HG03565 (cell line): ENCODE data around the gene ATG2A.
A peak's percentile ranks its signal among the peaks of the same experiment; 100 is the strongest.
"Not testable (repeated sequence)": the region's sequence is repeated elsewhere in the genome, so short reads cannot be mapped to it uniquely, and the experiment has no call there.

Experiments
- ATAC-seq: cut with Tn5 transposase; IDR thresholded peaks from one replicate; pipeline ENCODE4 v1.9.1; 2021; ENCODE audit warnings: mild to moderate bottlenecking, moderate library complexity; ENCODE audit not compliant: unreplicated experiment

Gene ATG2A

DNA sequence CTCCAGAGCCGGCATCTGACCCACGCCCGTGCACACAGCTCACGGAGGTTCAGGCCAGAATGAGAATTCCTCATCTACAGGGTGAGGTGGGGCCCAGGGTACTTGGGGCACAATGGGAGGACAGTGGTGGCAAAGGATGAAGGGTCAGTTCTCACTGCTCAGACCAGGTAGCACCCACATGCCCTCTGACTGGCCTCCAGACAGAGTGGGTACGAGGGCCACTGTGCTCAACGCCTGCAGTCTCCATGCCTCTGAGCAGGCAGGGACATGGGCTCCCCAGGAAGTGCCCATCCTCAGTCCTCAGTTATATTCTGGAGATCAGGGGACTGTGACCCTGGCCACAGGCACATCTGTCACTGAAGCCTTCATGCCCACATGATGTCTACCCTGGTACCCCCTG is 59.5 kb downstream of the ATG2A start:
- no peak for ATAC-seq

DNA sequence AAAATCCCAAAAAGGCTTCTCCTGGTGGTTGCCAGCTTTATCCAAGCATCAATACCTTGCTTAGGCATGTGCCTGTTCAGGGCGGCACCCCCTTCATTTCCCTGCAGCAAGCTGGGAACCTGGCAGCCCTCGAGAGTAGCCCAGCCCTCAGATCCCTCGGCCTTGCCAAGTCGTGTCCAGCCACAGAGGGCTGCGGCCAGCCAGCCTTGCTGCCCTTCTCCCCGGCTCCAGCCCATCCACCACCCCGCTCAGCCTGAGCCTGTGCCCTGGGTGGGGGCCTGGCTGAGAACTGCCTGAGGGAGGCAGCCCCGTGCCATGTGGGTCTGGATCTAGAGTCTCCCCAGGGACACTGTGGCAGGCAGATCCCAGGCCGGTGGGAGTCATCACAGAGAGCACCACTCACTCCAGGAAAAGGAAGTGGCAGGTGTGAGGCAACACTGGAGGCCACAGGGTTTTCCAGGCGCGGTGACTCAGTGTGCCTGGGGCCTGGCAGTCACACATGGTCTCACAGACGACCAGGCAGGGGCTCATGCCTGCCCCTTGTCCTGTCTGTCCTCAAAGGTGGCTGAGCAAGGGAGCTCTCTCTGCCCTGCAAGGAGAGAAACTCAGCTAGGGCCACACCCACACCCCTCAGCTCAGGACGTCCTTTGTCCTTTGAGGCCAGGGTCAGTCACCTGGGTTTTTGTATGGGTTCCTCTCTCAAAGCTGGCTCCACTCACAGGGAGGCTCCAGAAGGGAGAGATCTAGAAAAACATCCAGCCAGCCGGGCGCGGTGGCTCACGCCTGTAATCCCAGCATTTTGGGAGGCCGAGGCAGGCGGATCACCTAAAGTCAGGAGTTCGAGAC is 60.4 kb downstream of the ATG2A start:
- no peak for ATAC-seq

DNA sequence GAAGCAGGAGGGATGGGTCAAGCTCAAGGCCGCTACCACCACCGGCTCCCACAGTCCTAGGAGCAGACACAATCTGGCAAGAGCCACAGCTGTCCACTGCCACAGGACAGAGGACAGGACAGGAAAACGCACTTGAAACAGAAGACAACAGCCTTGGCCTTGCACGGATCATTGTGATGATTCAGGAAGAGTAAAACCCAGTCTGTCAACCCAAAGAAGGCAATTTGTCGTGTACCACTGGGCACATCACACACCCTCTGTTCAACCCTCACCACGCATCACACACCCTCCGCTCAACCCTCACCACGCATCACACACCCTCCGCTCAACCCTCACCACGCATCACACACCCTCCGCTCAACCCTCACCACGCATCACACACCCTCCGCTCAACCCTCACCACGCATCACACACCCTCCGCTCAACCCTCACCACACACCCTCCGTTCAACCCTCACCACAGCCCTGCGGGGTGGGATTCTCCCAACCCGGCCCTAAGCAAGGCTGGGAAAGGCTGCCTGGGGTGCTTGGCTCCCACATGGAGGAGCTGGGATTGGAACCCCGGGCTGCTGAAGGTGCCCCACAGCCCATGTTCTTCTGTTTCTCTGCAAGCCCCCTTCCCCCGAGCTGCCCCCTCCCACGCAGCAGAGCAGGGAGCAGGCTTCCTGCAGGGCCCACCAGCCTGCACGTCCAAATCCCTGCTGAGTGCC is 61.3 kb downstream of the ATG2A start:
- ATAC-seq: no peak

DNA sequence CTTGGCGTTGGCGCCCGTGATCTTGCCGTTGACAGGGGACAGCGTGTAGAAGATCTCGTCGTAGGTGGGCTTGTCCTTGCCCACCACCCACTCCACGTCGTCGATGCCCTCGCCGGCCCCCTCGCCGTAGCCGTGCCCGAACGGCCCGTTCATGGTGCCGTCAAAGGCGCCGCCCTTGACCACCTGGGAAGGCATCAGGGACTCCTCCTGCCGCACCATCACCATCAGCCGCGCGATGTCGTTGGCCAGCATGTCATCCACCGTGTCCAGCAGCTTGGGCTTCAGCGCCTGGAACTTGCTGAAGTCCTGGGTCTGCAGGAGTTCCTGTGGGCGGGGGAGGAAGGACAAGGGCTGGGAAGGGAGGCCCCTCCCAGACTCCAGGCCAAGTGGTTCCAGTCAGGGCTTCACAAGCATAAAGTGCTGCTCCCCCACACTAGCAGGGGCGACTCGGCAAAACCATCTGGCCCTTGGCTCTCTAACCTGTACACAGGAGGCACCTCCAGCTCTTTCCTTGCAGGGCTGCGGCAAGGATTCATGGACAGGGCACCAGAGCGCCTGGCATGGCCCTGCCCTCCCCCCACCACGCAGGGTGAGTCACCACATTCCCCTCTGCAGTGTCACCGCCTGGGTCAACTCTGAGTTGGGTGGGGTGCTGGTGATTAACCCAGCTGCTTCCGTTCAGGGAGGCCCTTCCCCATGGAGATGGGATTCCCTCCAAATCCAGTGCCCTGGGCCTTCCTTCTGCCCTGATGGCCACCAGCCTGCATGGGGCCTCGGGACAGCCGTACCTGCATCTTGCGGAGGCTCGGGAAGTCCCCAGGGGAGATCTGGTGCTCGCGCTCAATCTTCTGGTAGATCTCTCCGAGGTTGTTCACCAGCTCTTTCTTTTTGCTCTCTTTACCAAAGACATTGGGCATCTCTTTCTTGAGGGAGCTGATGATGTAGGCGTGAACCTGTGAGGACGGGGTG is 62.2 kb downstream of the ATG2A start:
- ATAC-seq: no peak

DNA sequence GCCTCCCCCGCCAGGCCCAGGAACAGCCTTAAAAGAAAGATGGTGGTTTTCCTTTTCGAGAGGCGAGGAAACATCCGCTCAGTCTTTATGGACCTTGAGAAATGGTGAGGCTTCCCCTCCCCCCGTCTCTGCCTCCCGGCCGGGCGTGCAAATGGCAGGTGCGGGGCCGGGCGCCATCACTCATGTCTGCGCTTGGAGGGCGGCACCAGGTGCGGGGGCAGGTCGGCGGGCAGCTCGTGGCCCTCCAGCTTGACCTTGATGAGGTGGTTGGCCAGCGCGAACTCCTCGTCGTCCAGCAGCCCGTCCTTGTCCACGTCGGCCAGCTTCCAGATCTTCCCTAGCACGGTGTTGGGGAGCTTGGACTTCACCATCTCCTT is 62.9 kb downstream of the ATG2A start:
- no peak for ATAC-seq

DNA sequence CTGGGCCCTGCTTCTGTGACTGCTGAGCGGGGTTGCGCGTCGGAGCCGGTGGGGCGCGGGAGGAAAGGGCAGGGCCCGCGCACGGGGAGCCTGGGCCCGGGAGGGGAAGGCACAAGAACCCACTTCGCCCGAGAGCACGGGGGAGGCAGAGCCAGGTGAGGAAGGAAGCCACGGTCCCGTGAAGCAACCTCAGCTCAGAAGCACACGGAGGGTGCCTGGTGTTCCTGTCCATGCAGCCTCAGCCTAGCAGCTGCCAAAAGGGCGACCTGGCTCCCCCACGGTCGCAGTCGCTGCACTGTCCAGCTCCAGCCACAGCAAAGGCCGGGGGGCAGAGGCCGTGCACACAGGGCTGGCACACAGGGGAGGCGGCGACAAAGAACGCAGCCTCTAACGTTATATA is 63.3 kb downstream of the ATG2A start:
- ATAC-seq: no peak

DNA sequence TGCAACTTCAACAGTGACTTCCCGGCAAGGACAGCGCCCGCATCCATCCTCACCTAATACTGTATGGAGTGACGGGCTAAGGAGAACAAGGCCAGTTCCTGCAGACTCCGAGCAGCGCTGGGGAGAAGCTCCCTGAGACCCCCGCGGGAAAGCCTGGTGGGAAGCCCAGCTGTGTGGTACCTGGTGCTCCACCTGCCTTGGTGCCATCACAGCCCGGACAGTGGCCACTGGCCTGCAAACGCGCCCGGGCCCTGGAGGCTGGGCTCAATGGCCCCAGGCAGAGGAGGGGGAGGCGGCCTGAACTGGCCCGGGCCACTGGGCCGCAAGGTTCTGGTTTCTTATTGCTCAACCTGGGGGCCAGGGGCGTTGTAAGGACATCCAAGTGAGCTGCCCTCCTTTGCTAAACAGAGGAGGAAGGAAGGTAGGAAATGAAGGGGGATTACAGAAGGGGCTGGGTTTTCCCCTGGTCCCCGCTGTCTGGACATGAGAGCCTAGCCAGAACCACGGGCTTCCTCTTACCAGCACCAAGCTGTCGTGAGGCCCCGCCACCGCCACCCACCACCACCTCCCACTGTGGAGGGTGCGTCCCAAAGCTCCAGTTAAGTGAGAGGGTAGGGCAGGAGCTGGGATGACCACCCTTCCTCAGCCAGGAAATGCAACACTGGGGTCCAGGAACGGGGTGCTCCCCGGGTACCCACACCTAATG is 64.1 kb downstream of the ATG2A start:
- ATAC-seq: no peak

DNA sequence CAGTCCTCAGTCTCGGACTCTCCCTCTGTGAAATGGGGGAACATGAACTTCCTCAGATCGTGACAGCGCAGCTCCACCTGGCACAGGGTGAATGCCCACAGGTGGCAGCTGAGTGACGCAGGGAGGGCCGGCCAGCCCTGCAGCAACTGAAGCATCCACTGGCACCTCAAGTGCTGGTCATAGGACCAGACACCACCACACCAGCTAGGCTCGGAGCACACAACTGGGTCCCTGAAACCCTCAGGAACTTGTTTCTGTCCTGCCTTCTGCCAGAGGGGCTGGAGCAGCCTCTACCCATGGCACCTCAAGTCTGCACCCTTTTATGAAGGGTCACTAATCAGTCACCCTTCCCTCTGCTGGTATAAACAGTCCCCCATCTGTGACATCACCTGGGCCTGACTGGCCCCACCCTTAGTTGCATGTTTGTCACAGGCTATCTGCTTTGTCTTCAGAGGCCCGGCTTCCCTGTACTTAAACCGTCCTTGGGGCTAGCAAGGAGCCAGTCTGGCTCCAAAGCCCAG is 65.1 kb downstream of the ATG2A start:
- ATAC-seq: no peak

DNA sequence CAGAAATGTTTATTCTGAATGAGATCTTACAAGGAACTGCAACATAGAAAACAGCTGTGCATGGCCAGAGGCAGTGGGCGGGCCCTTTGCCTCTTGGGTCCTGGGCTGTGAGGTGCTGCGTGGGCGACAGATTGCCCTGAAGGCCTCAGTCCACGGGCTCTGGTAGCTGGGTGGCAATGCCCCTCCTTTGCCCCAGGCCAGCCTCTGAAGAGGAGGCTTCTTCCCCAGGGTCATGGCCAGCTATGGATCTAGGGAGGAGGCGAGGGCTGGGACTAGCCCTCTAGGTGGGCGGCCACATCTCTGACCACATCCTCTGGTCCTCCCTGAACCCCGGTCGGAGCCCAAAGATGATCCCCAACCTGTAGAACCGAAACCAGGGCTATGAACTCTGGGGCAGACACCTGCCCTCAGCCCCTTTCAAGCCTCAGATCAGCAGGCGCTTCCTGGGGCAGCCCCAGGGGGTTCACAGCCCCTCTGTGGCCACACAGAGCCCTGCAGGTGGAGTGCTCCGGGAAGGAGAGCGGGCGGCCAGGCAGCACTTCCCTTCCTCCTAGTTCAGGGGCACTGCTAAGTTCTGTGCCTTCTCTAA is 65.9 kb downstream of the ATG2A start:
- peak; percentile 68 for ATAC-seq

DNA sequence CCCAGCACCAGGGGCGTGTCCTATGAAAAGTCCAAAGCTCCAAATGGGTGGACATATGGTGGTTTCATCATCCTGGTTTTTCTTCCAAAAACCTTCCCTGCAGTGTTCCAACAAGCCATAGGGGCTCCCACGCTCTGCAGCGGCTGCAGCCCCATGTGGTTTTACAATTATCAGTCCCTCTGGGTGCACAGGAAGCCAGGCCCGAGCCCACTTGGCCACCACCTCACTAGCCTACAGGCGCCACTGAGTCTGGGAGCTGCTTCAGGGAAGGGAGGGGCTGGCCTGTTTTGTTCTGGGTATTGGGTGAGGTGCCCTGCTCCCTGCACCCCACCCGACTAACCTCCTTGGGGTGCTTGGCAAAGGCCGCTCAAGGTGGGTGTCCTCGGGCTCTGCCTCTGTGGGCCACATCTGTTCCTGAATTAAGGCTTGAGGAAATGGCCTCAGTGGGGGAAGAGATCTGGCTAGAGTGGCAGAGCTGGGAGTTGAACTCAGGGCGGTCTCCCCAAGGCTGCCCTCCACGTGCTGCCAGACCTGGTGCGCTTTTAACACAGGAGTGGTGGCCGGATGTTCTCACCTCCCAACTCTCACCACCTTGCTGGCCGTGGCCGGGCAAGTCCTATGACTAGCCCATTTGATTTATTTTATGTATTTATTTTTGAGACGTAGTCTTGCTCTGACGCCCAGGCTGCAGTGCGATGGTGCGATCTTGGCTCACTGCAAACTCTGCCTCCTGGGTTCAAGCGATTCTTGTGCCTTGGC is 67.2 kb downstream of the ATG2A start:
- no peak for ATAC-seq

DNA sequence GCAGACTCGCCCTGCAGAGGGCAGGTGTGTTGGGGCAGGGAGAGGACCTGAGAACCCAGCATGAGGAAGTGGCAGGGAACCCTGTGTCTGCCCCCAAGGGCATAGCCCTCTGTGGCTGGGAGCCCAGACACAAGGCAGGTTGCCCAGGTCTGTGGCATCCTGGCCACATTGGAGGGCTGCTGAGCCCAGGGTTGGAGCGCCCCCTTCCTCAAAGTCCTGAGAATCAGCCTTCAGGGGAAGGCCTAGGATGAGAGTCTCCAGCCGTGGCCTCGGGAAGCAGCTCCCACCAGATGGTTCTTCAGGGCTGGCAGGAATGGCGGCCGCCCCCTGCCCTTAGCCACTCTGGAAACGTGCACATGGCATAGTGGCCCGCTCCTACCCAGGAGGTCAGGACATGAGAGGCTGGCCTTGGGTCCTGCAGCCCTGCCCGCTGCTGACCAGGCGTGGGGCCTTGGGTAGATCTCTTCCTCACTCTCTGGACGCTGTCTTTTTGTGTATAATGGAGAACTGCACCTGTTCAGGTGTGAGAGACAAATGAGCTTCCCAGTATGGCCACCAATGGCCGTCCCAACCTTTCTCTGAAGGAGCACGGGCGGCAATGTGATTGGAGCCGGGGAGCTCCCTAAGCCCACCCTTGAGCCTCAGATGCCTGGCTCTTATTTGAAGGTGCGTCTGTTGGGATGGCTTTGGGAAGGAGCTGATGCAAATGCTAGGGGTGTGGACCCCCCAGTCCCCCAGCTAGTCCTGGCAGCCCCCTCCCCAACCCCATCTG is 68.0 kb downstream of the ATG2A start:
- no peak for ATAC-seq

DNA sequence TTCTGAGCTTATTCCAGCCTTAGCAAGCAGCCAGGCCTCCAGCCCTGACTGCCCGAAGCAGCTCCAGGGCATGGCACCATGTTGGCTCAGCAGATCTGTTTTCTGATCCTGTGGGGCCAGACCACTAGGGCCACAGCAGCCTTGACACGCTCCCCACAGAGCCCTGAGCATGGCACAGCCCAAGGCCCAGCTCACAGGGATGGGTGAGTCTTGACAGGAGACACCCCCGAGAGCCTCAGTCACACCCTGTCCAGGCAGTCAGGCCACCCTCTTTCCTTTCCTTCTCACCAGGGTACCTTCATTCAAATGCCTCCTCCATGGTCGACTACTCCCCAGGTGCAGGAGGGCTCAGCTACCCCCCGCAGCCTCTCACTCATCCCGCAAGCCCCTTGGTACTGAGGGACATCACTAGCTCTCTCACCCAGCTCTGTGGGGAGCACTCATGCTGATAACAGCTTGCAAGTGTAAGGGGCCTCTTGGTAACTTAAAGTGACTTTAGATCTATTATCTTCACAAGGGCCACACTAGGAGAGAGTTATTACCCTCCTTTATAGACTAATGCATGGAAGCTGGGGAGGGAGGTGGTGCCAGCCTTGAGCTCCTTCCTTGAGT is 68.7 kb downstream of the ATG2A start:
- ATAC-seq: no peak

DNA sequence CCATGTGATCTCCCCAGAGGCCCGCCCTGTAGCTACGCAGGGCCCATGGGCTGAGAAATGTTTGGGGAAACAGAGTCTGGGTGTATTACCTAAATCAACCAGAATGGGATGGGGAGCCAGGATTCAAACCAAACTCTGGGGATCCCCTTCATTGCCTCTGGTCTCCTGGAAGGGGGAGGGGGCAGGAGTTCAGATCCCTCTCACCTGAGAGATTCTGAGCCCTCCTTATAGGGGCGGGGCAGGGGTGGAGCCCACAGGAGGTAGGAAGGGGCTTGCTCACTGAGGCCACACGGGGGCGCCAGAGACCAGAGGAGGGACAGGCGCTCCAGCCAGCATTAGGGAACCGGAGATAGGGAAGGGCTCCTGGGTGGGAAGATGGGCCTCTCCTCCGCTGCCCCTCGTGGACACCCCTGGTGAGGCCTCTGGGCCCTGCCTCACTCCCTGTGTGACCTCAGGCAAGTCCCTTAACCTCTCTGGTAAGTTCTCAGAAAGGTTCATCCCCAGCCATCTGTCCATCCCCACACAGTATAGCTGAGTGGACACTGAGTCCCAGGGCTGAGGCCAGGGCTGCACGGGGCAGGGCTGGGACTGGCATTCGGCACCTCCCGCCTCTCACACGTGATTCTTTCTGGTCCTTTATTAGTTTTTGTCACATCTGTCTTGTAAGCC is 69.9 kb downstream of the ATG2A start:
- ATAC-seq: no peak

DNA sequence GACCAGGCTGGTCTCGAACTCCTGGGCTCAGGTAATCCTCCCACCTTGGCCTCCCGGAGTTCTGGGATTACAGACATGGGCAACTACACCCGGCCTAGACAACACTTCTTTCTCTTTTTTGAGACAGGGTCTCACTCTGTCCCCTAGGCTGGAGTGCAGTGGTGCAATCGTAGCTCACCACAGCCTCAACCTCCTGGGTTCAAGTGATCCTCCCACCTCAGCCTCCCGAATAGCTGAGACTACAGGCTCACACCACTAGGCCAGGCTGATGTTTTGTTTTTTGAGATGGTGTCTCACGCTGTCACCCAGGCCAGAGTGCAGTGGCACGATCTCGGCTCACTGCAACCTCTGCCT is 71.3 kb downstream of the ATG2A start:
- ATAC-seq: not testable (repeated sequence)

DNA sequence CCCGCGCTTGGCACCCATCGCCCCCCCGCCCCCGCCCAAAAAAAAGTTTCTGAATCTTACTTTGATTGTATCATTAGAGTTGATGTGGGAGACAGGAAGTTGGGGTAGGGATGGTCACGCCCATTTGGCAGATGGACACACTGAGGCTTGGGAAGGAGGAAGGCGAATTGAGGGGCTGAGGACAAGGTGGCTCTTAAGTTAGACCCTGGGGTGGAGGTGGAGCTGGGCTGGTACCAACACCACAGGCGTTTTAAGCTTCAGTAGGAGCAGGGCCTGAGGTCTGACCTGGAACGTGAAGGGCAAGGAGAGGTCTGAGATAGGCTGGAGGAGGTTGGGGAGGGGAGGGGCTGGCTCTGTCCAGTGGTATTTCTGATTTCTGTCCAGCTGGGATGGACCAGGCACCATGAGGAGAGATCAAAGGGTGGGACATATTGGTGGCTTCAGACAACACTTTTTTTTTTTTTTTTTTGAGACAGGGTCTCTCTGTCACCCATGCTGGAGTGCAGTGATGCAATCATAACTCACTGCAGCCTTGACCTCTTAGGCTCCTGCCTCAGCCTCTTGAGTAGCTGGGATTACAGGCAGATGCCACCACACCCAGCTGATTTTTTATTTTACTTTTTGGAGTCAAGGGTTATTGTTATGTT is 71.8 kb downstream of the ATG2A start:
- ATAC-seq: no peak
